ENCODE measurements around the gene SPRR2A. TPM values are rescaled to one million over a fixed set of nuclear protein-coding genes. Genes with fewer than 3 reads are reported as not detected.
"Not testable (repeated sequence)": the region's sequence is repeated elsewhere in the genome, so short reads cannot be mapped to it uniquely, and the experiment has no call there.

Gene SPRR2A
- total RNA-seq, 2 donors from 2014 or later: not detected

DNA sequence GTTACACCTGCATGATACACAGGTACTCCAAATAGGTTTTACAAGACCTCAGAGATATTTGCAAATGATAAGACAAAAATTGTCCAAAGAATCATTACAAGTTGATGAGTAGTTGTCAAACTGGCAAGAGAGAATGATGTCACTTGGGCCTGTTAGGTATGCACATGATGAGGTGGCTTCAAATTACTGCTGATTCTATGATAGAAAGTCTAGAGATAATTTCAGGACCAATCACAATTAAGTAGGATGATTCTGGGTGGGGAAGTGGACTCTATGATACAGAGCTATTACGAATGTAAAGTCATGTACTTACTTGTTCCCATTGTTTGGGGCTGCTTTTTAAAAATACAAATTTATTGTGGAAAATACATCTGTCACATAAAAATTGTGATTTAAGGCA is 31.5 kb downstream of the SPRR2A start:
- Histone ChIP-seq H3K27me3 (no peaks in the 10 kb centered on the region), H3K36me3 (no peaks in the 10 kb centered on the region), H3K27ac (no peak overlapping the region), H3K4me1 (no peaks in the 10 kb centered on the region), H3K9ac (ENCODE audit: low read depth in 2 of 2, low read length in 2 of 2) (no peak overlapping the region), H3K4me3 (no peak overlapping the region), H3K9me3 (no peaks in the 10 kb centered on the region)
- intact Hi-C loops (cut with DNase I): no loop called here
- TF ChIP-seq CTCF (IDR thresholded peaks at IDR 0.05): no peak
- no peak for DNase-seq

- H3K4me1 ChIP-seq: no peaks in the 10 kb centered on the region
- no peak for DNase-seq
- no peak overlapping the region for H3K4me3 ChIP-seq
- no peaks in the 10 kb centered on the region for H3K27me3 ChIP-seq
- no peak for TF ChIP-seq CTCF (IDR thresholded peaks at IDR 0.05)
- H3K27ac ChIP-seq: no peak overlapping the region
- H3K9ac ChIP-seq (ENCODE audit: low read depth in 2 of 2, low read length in 2 of 2): no peak overlapping the region
- H3K9me3 ChIP-seq: no peaks in the 10 kb centered on the region
- no peaks in the 10 kb centered on the region for H3K36me3 ChIP-seq
- intact Hi-C loops (cut with DNase I): no loop called here
Measured at GRCh38 chr1:153024413-153024812, 32.9 kb downstream of the SPRR2A start.

- Histone ChIP-seq H3K27me3 (no peaks in the 10 kb centered on the region), H3K4me3 (no peak overlapping the region)
- no peak for DNase-seq
Measured at GRCh38 chr1:153023109-153023508, 34.2 kb downstream of the SPRR2A start.

GRCh38 chr1:153022340-153022739 is 35.0 kb downstream of the SPRR2A start:
- intact Hi-C loops (cut with DNase I): not testable (repeated sequence)

More at GRCh38 chr1:153023109-153023508, 34.2 kb downstream of the SPRR2A start:
- no peaks in the 10 kb centered on the region for H3K9me3 ChIP-seq
- H3K4me1 ChIP-seq: no peaks in the 10 kb centered on the region
- intact Hi-C loops (cut with DNase I): no loop called here
- H3K27ac ChIP-seq: no peak overlapping the region
- H3K9ac ChIP-seq (ENCODE audit: low read depth in 2 of 2, low read length in 2 of 2): no peak overlapping the region
- H3K36me3 ChIP-seq: no peaks in the 10 kb centered on the region
- TF ChIP-seq CTCF (IDR thresholded peaks at IDR 0.05): no peak

DNA sequence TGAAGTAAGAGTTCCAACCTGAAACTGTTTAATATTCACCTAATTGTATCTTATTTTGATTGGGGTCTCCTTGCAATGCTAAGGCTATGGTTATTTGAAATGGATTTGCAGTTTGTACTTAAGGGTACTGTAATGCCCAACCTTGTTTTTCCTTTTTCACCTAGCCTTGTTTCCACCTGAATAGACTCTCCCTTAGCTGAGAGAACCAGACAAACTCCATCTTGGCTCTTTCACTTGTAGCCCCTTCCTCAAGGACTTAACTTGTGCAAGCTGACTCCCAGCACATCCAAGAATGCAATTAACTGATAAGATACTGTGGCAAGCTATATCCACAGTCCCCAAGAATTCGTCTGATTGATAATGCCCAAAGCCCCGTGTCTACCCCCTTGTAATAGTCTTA is 35.5 kb downstream of the SPRR2A start:
- H3K27ac ChIP-seq; intact Hi-C loops (cut with DNase I); H3K36me3 ChIP-seq; H3K9ac ChIP-seq (ENCODE audit: low read depth in 2 of 2, low read length in 2 of 2); DNase-seq; H3K9me3 ChIP-seq; H3K4me3 ChIP-seq; H3K4me1 ChIP-seq; H3K27me3 ChIP-seq: not testable (repeated sequence)

More at GRCh38 chr1:153022340-153022739, 35.0 kb downstream of the SPRR2A start:
- not testable (repeated sequence) for H3K27ac ChIP-seq; H3K9ac ChIP-seq (ENCODE audit: low read depth in 2 of 2, low read length in 2 of 2); DNase-seq; H3K27me3 ChIP-seq; H3K4me3 ChIP-seq; H3K36me3 ChIP-seq; H3K4me1 ChIP-seq; H3K9me3 ChIP-seq

GRCh38 chr1:153011235-153011758 is 46.0 kb downstream of the SPRR2A start:
- H3K4me3 ChIP-seq; H3K36me3 ChIP-seq; H3K4me1 ChIP-seq; intact Hi-C loops (cut with DNase I); H3K9ac ChIP-seq (ENCODE audit: low read depth in 2 of 2, low read length in 2 of 2); H3K27ac ChIP-seq; H3K27me3 ChIP-seq; H3K9me3 ChIP-seq; DNase-seq: not testable (repeated sequence)

Other genes starting within 250 kb of the SPRR2A start
- not detected for gene LCE1B, start 245.5 kb downstream of the SPRR2A start, total RNA-seq
- gene LCE1A, start 230.0 kb downstream of the SPRR2A start, total RNA-seq: not detected
- gene LCE6A, start 214.7 kb downstream of the SPRR2A start, total RNA-seq: not detected
- gene LCE7A, start 197.5 kb downstream of the SPRR2A start, total RNA-seq: not detected
- gene SMCP, start 179.2 kb downstream of the SPRR2A start, total RNA-seq: not detected
- not detected for gene IVL, start 149.0 kb downstream of the SPRR2A start, total RNA-seq
- gene SPRR5, start 110.3 kb downstream of the SPRR2A start, total RNA-seq: not detected
- not detected for gene SPRR4, start 86.9 kb downstream of the SPRR2A start, total RNA-seq
- gene SPRR1A, start 73.4 kb downstream of the SPRR2A start, total RNA-seq: not detected
- not detected for gene SPRR3, start 55.8 kb downstream of the SPRR2A start, total RNA-seq
- not detected for gene SPRR1B, start 26.3 kb downstream of the SPRR2A start, total RNA-seq
- not detected for gene SPRR2D, start 16.4 kb downstream of the SPRR2A start, total RNA-seq
- not detected for gene SPRR2B, start 14.1 kb upstream of the SPRR2A start, total RNA-seq
- not detected for gene SPRR2E, start 37.0 kb upstream of the SPRR2A start, total RNA-seq
- not detected for gene SPRR2F, start 56.0 kb upstream of the SPRR2A start, total RNA-seq
- gene SPRR2G, start 93.4 kb upstream of the SPRR2A start, total RNA-seq: not detected
- gene LELP1, start 145.9 kb upstream of the SPRR2A start, total RNA-seq: not detected
- gene PRR9, start 160.1 kb upstream of the SPRR2A start, total RNA-seq: not detected
- not detected for gene LORICRIN, start 202.2 kb upstream of the SPRR2A start, total RNA-seq